ENCODE data around the gene HNRNPLL. TPM values are rescaled to one million over a fixed set of nuclear protein-coding genes. Genes with fewer than 3 reads are reported as not detected.
"Not testable (repeated sequence)": the region's sequence is repeated elsewhere in the genome, so short reads cannot be mapped to it uniquely, and the experiment has no call there.

The HNRNPLL gene
- 30.7 and 42.8 TPM in 2 replicates for total RNA-seq (2014; rRNA removed; shearing (Covaris generic))

- peak; percentile 96 for DNase-seq (ENCODE audit: low read depth)
Observed at GRCh38 chr2:38602732-38603401, at the start of gene HNRNPLL. HNRNPLL (minus strand) TSS chr2:38602928; CDS start chr2:38602626, 302 bp downstream.

- DNase-seq (ENCODE audit: low read depth) = no peak
Observed at GRCh38 chr2:38650717-38651116, 48.0 kb upstream of the HNRNPLL start.

- no peak for DNase-seq (ENCODE audit: low read depth)
Observed at GRCh38 chr2:38650012-38650411, 47.3 kb upstream of the HNRNPLL start.

DNA sequence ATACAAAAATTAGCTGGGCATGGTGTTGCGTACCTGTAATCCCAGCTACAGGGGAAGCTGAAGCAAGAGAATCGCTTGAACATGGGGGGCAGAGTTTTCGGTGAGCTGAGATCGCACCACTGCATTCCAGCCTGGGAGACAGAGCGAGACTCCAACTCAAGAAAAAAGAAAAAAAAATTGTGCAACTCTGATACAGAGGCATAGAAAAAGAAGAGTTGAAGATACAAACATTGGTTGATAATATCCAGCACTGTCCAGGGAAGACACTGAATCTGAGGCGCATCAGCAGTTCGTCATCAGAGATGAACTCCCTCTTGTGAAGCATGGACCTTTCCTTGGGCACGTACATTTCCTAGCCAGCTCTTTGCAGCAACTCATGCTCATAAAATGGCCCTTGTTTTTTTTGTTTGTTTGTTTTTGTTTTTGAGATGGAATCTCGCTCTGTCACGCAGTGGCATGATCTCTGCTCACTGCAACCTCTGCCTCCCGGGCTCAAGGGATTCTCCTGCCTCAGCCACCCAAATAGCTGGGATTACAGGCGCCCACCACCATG, 46.5 kb upstream of the HNRNPLL start:
- no peak for DNase-seq (ENCODE audit: low read depth)

GRCh38 chr2:38648107-38648761, 45.5 kb upstream of the HNRNPLL start:
- no peak for DNase-seq (ENCODE audit: low read depth)

DNA sequence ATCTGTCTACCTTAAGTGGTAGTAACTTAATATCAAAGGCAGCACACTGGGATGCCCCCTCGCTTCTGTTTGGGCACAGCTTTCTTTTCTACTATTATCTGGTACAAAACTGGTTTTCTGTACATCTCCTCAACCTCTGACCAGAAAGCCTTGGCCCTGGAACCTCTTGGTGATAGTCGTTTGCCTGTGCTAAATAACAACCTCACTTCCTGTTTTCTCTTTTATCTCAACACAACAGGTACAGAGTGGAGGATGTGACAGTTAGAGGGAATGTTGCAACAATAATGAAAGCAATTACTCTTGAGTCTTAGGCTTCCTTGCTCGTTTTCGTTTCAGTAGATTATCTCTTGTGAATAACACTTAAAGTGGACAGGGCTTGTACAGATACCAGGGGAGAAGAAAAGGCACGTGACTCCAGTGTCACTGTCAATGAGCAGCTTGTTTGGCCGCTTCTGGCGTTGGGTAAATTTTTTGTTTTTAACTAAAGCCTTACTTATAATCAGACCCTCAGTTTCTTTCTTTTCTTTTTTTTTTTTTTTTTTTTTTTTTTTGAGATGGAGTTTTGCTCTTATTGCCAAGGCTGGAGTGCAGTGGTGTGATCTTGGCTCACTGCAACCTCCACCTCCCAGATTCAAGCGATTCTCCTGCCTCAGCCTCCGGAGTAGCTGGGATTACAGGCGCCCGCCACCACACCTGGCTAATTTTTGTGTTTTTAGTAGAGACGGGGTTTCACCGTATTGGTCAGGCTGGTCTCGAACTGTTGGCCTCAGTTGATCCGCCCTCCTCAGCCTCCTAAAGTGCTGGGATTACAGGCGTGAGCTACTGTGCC, 41.2 kb upstream of the HNRNPLL start:
- not testable (repeated sequence) for DNase-seq (ENCODE audit: low read depth)

- no peak for DNase-seq (ENCODE audit: low read depth)
Observed at GRCh38 chr2:38643021-38643671, 40.4 kb upstream of the HNRNPLL start.

GRCh38 chr2:38642373-38643017, 39.8 kb upstream of the HNRNPLL start:
- DNase-seq (ENCODE audit: low read depth) = not testable (repeated sequence)

DNA sequence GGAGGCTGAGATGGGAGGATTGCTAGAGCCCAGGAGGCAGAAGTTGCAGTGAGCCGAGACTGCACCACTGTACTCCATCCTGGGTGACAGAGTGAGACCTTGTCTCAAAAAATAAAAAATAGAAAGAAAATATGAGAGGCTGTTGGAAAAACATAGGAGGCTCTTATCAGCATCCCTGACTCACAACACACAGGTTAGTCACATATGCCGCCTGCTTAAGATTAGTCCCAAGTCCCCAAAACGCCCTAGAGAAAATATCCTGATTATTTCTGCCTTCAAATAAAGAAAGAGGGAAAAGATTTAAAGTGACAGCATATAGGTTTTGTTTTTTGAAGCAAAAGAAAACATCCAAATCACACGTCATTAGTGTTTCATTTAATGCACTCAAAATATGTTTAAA, 33.3 kb upstream of the HNRNPLL start:
- peak; percentile 10 for DNase-seq (ENCODE audit: low read depth)

- DNase-seq (ENCODE audit: low read depth) = no peak
Observed at GRCh38 chr2:38635139-38635538, 32.4 kb upstream of the HNRNPLL start.

DNA sequence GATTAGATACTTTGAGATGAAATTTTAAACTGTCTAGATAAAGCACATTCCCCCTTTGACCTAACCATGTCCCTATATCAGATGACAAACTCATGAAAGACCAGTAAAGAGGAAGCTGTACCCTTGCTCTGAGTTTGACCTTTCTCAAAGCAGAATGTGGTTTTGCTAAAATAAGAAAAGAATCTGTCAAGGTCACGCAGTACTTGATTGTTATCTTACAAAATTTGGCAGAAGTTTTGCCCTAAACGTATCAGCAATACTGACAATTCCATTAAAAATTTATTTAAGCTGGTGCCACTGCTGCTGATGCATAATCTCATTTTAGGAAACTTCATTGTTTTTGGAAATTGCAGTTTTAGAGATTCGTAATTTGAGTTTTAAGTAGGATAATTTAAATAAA, 32.0 kb upstream of the HNRNPLL start:
- DNase-seq (ENCODE audit: low read depth) = peak; percentile 67

- no peak for DNase-seq (ENCODE audit: low read depth)
Observed at GRCh38 chr2:38633895-38634294, 31.2 kb upstream of the HNRNPLL start.

GRCh38 chr2:38632980-38633379, 30.3 kb upstream of the HNRNPLL start:
- DNase-seq (ENCODE audit: low read depth) = no peak

DNA sequence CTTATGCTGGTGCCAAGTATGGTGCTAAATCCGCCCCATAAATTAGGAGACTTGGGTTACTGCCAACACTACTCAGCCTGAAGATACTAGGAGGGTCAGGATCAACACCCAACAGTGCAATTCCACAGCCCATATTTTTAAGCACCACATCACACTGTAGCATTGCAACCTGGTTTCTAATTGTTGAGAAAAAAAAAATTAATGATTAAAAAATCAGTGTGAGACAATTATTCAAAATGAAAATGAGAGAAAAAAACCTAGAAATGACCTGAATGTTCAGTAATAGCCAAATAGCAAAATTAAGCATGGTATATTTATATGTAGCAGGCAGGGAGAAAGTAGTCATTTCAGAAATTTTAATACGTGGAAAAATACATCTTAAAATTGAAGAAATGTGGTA, 29.2 kb upstream of the HNRNPLL start:
- DNase-seq (ENCODE audit: low read depth) = no peak

GRCh38 chr2:38629684-38630083, 27.0 kb upstream of the HNRNPLL start:
- no peak for DNase-seq (ENCODE audit: low read depth)

DNA sequence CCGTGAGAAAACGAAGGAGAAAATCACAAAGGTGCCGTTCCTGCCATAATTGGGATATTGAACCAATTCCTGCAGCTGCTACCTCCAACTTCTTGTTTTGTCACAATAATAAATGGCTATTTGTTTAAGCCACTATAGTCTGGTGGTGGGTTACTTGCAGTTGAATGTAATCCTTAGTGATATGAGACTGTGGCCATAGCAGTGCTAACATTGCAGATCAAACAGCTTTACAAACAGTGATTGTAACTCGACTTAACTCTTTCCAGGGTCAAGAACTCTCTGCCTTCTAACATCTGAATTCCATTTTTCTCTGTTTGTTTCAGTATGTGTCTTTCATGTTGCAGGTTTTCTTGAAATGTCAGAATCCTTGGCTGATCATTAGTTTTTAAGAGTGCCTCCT, 24.7 kb upstream of the HNRNPLL start:
- DNase-seq (ENCODE audit: low read depth) = no peak

GRCh38 chr2:38626326-38627035, 23.8 kb upstream of the HNRNPLL start:
- DNase-seq (ENCODE audit: low read depth) = no peak

DNA sequence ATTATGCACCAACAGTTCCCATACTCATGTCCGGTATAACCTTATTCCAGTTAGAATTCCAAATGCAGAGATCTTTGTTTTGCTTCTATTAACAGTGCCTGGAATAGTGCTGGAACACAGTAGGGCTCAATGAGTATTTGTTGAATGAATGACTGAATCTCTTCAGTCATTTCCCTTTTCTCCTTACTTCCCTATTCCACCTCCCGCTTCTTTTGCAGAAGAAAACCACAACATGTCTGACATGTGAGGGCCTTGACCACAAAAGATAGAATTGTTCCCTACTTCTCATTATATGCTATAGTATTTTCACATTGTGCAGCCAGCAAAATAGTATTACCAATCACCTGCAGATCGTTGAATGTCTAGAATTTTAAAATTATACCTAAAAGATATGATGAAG, 19.5 kb upstream of the HNRNPLL start:
- no peak for DNase-seq (ENCODE audit: low read depth)

DNA sequence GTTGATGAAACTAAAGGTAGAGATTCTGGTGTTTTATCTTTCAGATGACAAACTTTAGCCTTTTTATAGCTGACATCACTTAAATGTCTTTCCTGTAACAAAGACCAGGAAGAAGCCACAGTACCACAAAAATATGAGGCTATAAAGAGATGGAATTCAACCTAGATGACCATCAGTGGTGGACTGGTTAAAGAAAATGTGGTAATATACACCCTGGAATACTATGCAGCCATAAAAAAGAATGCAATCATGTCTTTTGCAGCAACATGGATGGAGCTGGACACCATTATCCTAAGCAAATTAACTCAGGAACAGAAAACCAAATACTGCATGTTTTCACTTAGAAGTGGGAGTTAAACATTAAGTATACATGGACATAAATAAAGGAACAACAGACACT, 18.3 kb upstream of the HNRNPLL start:
- DNase-seq (ENCODE audit: low read depth) = no peak

DNA sequence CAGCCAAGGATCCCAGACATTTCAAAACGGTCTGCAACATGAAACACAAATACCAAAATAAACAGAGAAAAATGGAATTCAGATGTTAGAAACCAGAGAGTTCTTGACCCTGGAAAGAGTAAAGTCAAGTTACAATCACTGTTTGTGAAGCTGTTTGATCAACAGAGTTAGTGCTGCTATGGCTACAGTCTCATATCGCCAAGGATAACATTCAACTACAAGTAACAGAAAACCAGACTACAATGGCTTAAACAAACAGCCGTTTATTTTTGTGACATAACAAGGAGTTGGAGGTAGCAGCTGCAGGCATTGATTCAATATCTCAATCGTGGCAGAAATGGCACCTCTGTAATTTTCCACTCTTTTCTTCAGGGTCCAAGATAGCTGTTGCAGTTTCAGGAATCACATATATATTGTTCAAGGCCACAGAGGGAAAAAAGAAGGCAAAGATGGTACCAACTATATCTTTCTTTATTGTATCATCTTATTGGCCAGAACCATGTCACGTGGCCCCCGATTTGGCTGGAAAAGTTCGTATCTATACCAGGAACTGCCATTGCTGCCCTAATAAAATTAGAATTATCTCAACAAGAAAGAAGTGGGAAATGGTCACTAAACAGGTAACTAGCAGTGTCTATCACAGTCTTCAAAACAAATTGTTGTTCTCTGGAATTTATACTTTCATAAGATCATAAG, 17.7 kb upstream of the HNRNPLL start:
- DNase-seq (ENCODE audit: low read depth) = peak; percentile 61
